Measurements from ENCODE around the gene ILK. TPM values are rescaled to one million over a fixed set of nuclear protein-coding genes. Genes with fewer than 3 reads are reported as not detected.

Gene ILK
- total RNA-seq, 1 experiment from 2014 or later: 73.5 TPM

DNA sequence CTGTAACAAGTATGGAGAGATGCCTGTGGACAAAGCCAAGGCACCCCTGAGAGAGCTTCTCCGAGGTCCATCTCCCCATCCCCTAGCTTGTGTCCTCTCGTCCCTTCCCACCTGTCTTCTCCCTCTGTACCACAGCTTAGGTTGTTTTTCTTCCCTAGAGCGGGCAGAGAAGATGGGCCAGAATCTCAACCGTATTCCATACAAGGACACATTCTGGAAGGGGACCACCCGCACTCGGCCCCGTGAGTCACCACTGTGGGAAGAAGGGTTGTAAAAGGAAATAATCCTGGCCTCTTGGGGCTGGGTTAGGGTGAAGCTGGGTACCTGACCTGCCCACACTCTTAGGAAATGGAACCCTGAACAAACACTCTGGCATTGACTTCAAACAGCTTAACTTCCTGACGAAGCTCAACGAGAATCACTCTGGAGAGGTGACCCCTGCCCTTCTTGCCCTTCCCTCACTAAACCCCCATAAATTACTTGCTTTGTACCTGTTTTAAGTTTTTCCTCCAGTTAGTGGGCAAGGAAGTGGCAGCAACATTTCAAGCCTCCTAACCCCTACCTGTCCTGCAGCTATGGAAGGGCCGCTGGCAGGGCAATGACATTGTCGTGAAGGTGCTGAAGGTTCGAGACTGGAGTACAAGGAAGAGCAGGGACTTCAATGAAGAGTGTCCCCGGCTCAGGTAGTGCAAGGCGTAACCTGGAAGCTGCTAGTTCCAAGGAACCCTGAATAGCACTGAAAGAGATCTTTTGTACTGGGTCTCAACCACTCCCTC, 5.3 kb downstream of the ILK start:
- no peaks in the 10 kb centered on the region for H3K9me2 ChIP-seq (ENCODE audit: insufficient read depth)
- intact Hi-C loops (cut with micrococcal nuclease): no loop called here
- H3K9me3 ChIP-seq (ENCODE audit: control insufficient read depth in 1 of 2, insufficient read depth in 1 of 2, low read depth in 1 of 2, low read length in 2 of 2): no peaks in the 10 kb centered on the region
- BruUV-seq (replicated peaks): no TSS peak
- no peak overlapping the region for H3K4me3 ChIP-seq (replicated peaks in 1 of 2; ENCODE audit: low read depth in 1 of 2, low read length in 2 of 2)
- H3K9ac ChIP-seq (ENCODE audit: low read length): no peak overlapping the region
- H3K4me2 ChIP-seq (ENCODE audit: low read length): no peak overlapping the region
- H2AFZ ChIP-seq (ENCODE audit: low read depth, low read length, poor library complexity, severe bottlenecking): no peak overlapping the region
- CTCF ChIA-PET: no interaction called here
- peaks cover 21 to 42% of the 10 kb centered on the region in 2 experiments for H3K36me3 ChIP-seq (ENCODE audit: control insufficient read depth in 1 of 2, insufficient read depth in 2 of 2, low read length in 2 of 2)
- no peaks in the 10 kb centered on the region for H4K20me1 ChIP-seq (ENCODE audit: insufficient read depth)
- no peak for ATAC-seq
- H3K27ac ChIP-seq (ENCODE audit: low read depth, low read length): no peak overlapping the region
- peaks cover 25 to 59% of the 10 kb centered on the region in 2 experiments for H3K4me1 ChIP-seq (ENCODE audit: control insufficient read depth in 1 of 2, insufficient read depth in 2 of 2, low read length in 2 of 2)
- POLR2A ChIA-PET: no interaction called here
- peaks cover 65% of the 10 kb centered on the region for H3K79me2 ChIP-seq (ENCODE audit: insufficient read depth, low read length)
- no peak for DNase-seq (ENCODE audit: low read depth, low spot score)
- no peaks in the 10 kb centered on the region for H3K27me3 ChIP-seq (ENCODE audit: insufficient read depth, low read length)
- RAD21 ChIA-PET (ENCODE audit: low non-redundant PET in 1 of 2, low total read pairs in 2 of 2, uncharacterized antibody in 2 of 2, unreplicated experiment in 2 of 2): no interaction called here
- TF ChIP-seq TCF7L2 (IDR thresholded peaks at IDR 0.05; ENCODE audit: borderline replicate concordance, extremely low read depth, insufficient read depth, insufficient read length) (no peak), POLR2A (IDR thresholded peaks at IDR 0.05; ENCODE audit: borderline replicate concordance, extremely low read depth, insufficient read depth, insufficient read length) (peak; percentile 19)

DNA sequence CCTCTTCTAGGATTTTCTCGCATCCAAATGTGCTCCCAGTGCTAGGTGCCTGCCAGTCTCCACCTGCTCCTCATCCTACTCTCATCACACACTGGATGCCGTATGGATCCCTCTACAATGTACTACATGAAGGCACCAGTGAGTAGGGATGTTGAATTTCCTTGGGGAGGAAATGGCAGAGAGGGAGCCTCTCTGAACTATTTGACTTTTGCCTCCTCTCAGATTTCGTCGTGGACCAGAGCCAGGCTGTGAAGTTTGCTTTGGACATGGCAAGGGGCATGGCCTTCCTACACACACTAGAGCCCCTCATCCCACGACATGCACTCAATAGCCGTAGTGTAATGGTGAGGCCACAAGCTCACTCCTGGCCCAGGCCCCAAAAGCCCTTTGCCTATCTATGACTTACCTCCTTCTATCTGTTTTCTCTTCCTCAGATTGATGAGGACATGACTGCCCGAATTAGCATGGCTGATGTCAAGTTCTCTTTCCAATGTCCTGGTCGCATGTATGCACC, 6.0 kb downstream of the ILK start:
- ChIA-PET CTCF (no interaction called here), RAD21 (ENCODE audit: low non-redundant PET in 1 of 2, low total read pairs in 2 of 2, uncharacterized antibody in 2 of 2, unreplicated experiment in 2 of 2) (no interaction called here), POLR2A (interaction anchor here (1.6 kb wide), 1 partner anchor 9 kb away, joined by 5 read pairs; the partner anchor contains the start of gene TPP1)
- no peak overlapping the region; the same call in 1 of the 2 replicates for H3K27ac ChIP-seq (ENCODE audit: low read depth, low read length)
- H3K4me3 ChIP-seq (replicated peaks in 1 of 2; ENCODE audit: low read depth in 1 of 2, low read length in 2 of 2): no peak overlapping the region
- no peaks in the 10 kb centered on the region for H3K27me3 ChIP-seq (ENCODE audit: insufficient read depth, low read length)
- no TSS peak for BruUV-seq (replicated peaks)
- no peaks in the 10 kb centered on the region for H4K20me1 ChIP-seq (ENCODE audit: insufficient read depth)
- intact Hi-C loops (cut with micrococcal nuclease): no loop called here
- ATAC-seq: no peak
- H2AFZ ChIP-seq (ENCODE audit: low read depth, low read length, poor library complexity, severe bottlenecking): no peak overlapping the region
- peaks cover 25 to 56% of the 10 kb centered on the region in 2 experiments for H3K4me1 ChIP-seq (ENCODE audit: control insufficient read depth in 1 of 2, insufficient read depth in 2 of 2, low read length in 2 of 2)
- H3K79me2 ChIP-seq (ENCODE audit: insufficient read depth, low read length): peaks cover 58% of the 10 kb centered on the region
- H3K9me2 ChIP-seq (ENCODE audit: insufficient read depth): no peaks in the 10 kb centered on the region
- no peak for DNase-seq (ENCODE audit: low read depth, low spot score)
- peaks cover 21 to 43% of the 10 kb centered on the region in 2 experiments for H3K36me3 ChIP-seq (ENCODE audit: control insufficient read depth in 1 of 2, insufficient read depth in 2 of 2, low read length in 2 of 2)
- TF ChIP-seq POLR2A (IDR thresholded peaks at IDR 0.05; ENCODE audit: borderline replicate concordance, extremely low read depth, insufficient read depth, insufficient read length) (peak; percentile 25), EZH2 (IDR thresholded peaks at IDR 0.05) (no peak)
- no peak overlapping the region for H3K4me2 ChIP-seq (ENCODE audit: low read length)
- no peak overlapping the region for H3K9ac ChIP-seq (ENCODE audit: low read length)
- no peaks in the 10 kb centered on the region for H3K9me3 ChIP-seq (ENCODE audit: control insufficient read depth in 1 of 2, insufficient read depth in 1 of 2, low read depth in 1 of 2, low read length in 2 of 2)

All from HCT116 (cell line).